Hepatocyte (in vitro differentiated cells): Measurements from ENCODE around the gene MAP7D3. TPM values are rescaled to one million over a fixed set of nuclear protein-coding genes. Genes with fewer than 3 reads are reported as not detected.

Source experiments
- DNase-seq: peaks from one replicate; pipeline ENCODE4 v3.0.0-alpha.2; 2016; ENCODE audit warnings: low spot score
- H2AFZ ChIP-seq: fragments of 200-600 bp; sonication (generic); 2 replicates; pipeline ENCODE4 v1.6.0; 2016; ENCODE audit warnings: antibody characterized with exemption, mild to moderate bottlenecking
- H3K27ac ChIP-seq: fragments of 200-600 bp; sonication (generic); 2 replicates; pipeline ENCODE4 v1.5.1; 2016; ENCODE audit warnings: mild to moderate bottlenecking
- H3K27me3 ChIP-seq: fragments of 200-600 bp; sonication (generic); 2 replicates; pipeline ENCODE4 v1.6.1; 2016
- H3K36me3 ChIP-seq: fragments of 200-600 bp; sonication (generic); replicated peaks from 2 replicates; pipeline ENCODE4 v1.5.1; 2016; ENCODE audit warnings: low read depth; ENCODE audit not compliant: insufficient read depth
- H3K4me1 ChIP-seq: fragments of 200-600 bp; sonication (generic); 2 replicates; pipeline ENCODE4 v1.5.1; 2016; ENCODE audit warnings: mild to moderate bottlenecking, moderate library complexity; ENCODE audit not compliant: insufficient read depth
- H3K4me2 ChIP-seq: fragments of 200-600 bp; sonication (generic); 2 replicates; pipeline ENCODE4 v1.6.0; 2016
- H3K4me3 ChIP-seq: fragments of 200-600 bp; sonication (generic); 2 replicates; pipeline ENCODE4 v1.5.1; 2016; ENCODE audit warnings: mild to moderate bottlenecking
- H3K79me2 ChIP-seq: fragments of 200-600 bp; sonication (generic); 2 replicates; pipeline ENCODE4 v1.6.0; 2017; ENCODE audit warnings: mild to moderate bottlenecking
- H3K9me2 ChIP-seq: fragments of 200-600 bp; sonication (generic); replicated peaks from 2 replicates; pipeline ENCODE4 v1.6.0; 2017; ENCODE audit warnings: mild to moderate bottlenecking; ENCODE audit not compliant: insufficient read depth
- H3K9me3 ChIP-seq: fragments of 200-600 bp; sonication (generic); 2 replicates; pipeline ENCODE4 v1.5.1; 2016; ENCODE audit warnings: low read depth, mild to moderate bottlenecking
- H4K20me1 ChIP-seq: fragments of 200-600 bp; sonication (generic); 2 replicates; pipeline ENCODE4 v1.6.0; 2016; ENCODE audit warnings: mild to moderate bottlenecking; ENCODE audit not compliant: insufficient read depth, poor library complexity, severe bottlenecking
- CTCF ChIP-seq: fragments of 200-600 bp; sonication (generic); IDR thresholded peaks from 2 replicates; pipeline ENCODE4 v1.5.1; 2016; ENCODE audit warnings: antibody characterized with exemption, mild to moderate bottlenecking; ENCODE audit not compliant: poor library complexity
- EZH2 ChIP-seq: fragments of 200-600 bp; sonication (generic); IDR thresholded peaks from 2 replicates; pipeline ENCODE4 v1.6.1; 2016; ENCODE audit warnings: antibody characterized with exemption, mild to moderate bottlenecking, borderline replicate concordance
- EZH2phosphoT487 ChIP-seq: fragments of 200-600 bp; sonication (generic); IDR thresholded peaks from one replicate; pipeline ENCODE4 v1.6.1; 2018; ENCODE audit warnings: antibody characterized with exemption, mild to moderate bottlenecking, low read depth, moderate library complexity; ENCODE audit not compliant: unreplicated experiment, severe bottlenecking
- WGBS: methylation state at CpG from one replicate; pipeline ENCODE4 v1.1.6; 2016; ENCODE audit warnings: low lambda C conversion rate; ENCODE audit errors: missing lambda C conversion rate; 5-methylcytosine and 5-hydroxymethylcytosine counted together
- polyA plus RNA-seq: library from polyadenylated mRNA; unstranded; fragments of >200 nt; fragmentation: Nextera tagmentation; extraction: Ambion mirVana; gene quantifications from 2 replicates; pipeline ENCODE4 v1.2.1, GENCODE V29; 2016
- total RNA-seq: library from RNA; depleted of rRNA; stranded (reverse); fragments of >200 nt; gene quantifications from 2 replicates; pipeline ENCODE4 v1.2.3, GENCODE V29; 2014

Gene MAP7D3
- total and polyA plus RNA-seq, 2 experiments from 2014 or later = 3.9 to 6.8 TPM

- Histone ChIP-seq H3K79me2 (no peaks in the 10 kb centered on the region), H3K36me3 (no peaks in the 10 kb centered on the region), H3K4me2 (no peak overlapping the region), H3K4me3 (no peak overlapping the region), H3K4me1 (no peaks in the 10 kb centered on the region), H3K27me3 (no peaks in the 10 kb centered on the region), H3K9me2 (no peaks in the 10 kb centered on the region), H3K9me3 (no peaks in the 10 kb centered on the region), H4K20me1 (no peaks in the 10 kb centered on the region), H2AFZ (no peak overlapping the region), H3K27ac (no peak overlapping the region)
- TF ChIP-seq EZH2phosphoT487 (no peak), CTCF (no peak), EZH2 (no peak)
- no peak for DNase-seq
- 67% methylated on average over 3 of the region's 3 CpGs for WGBS
Observed at GRCh38 chrX:136237074-136237473, 14.1 kb downstream of the MAP7D3 start.

- 72% methylated on average over 3 of the region's 3 CpGs for WGBS
- Histone ChIP-seq H3K9me2 (no peaks in the 10 kb centered on the region), H2AFZ (no peak overlapping the region), H3K4me1 (no peaks in the 10 kb centered on the region), H3K4me2 (no peak overlapping the region), H3K79me2 (no peaks in the 10 kb centered on the region), H3K36me3 (no peaks in the 10 kb centered on the region), H3K27ac (no peak overlapping the region), H3K9me3 (no peaks in the 10 kb centered on the region), H3K4me3 (no peak overlapping the region), H3K27me3 (no peaks in the 10 kb centered on the region), H4K20me1 (no peaks in the 10 kb centered on the region)
- no peak for DNase-seq
- TF ChIP-seq EZH2 (no peak), EZH2phosphoT487 (no peak), CTCF (no peak)
Observed at GRCh38 chrX:136228839-136229207, 22.4 kb downstream of the MAP7D3 start.

GRCh38 chrX:136227948-136228838 is 23.0 kb downstream of the MAP7D3 start:
- no peaks in the 10 kb centered on the region for H3K9me2 ChIP-seq
- no peaks in the 10 kb centered on the region for H3K27me3 ChIP-seq
- no peak for TF ChIP-seq EZH2phosphoT487
- TF ChIP-seq CTCF = no peak
- TF ChIP-seq EZH2 = no peak
- H4K20me1 ChIP-seq = no peaks in the 10 kb centered on the region
- no peaks in the 10 kb centered on the region for H3K4me1 ChIP-seq
- no peaks in the 10 kb centered on the region for H3K79me2 ChIP-seq
- 80% methylated on average over 8 of the region's 8 CpGs for WGBS
- no peaks in the 10 kb centered on the region for H3K9me3 ChIP-seq
- no peak overlapping the region for H2AFZ ChIP-seq
- DNase-seq = no peak
- no peak overlapping the region for H3K27ac ChIP-seq
- no peak overlapping the region for H3K4me2 ChIP-seq
- H3K4me3 ChIP-seq = no peak overlapping the region
- H3K36me3 ChIP-seq = no peaks in the 10 kb centered on the region
